ENCODE results near the gene CXorf65. TPM values are rescaled to one million over a fixed set of nuclear protein-coding genes. Genes with fewer than 3 reads are reported as not detected.

Gene CXorf65
- total RNA-seq, 3 donors from 2014 or later, result 2.7 TPM; not detected in 2

DNA sequence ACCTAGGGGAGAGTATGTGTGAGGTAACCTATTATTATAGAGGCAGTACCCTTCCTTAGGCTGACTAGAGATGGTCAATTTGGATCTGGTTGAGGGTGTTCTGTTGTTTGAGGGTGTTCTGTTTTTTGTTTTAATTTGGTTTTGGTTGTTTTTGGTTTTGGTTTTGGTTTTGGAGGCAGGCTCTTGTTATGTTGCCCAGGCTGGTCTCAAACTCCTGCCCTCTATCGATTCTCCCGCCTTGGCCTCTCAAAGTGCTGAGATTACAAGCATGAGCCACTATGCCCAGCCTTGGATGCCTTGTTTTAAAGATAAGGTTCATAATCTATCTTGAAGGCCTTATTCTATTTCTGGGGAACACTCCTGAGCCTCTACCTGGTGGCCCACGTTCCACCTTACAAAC is 912 bp downstream of the CXorf65 start:
- no peak for TF ChIP-seq CTCF (IDR thresholded peaks at IDR 0.05)
- no peak for ATAC-seq
- DNase-seq, result no peak
- H3K36me3 ChIP-seq (ENCODE audit: low read depth), result no peaks in the 10 kb centered on the region
- H3K9me3 ChIP-seq, result no peaks in the 10 kb centered on the region
- no peaks in the 10 kb centered on the region for H3K4me1 ChIP-seq (ENCODE audit: low read depth)
- intact Hi-C loops (cut with DNase I, micrococcal nuclease), result no loop called here
- H3K4me3 ChIP-seq, result no peak overlapping the region

- intact Hi-C loops (cut with DNase I, micrococcal nuclease), result no loop called here
- TF ChIP-seq CTCF (IDR thresholded peaks at IDR 0.05), result no peak
- peak; percentile 45 to 67 (median 57) for DNase-seq
- Histone ChIP-seq H3K4me1 (ENCODE audit: low read depth) (no peaks in the 10 kb centered on the region), H3K9me3 (no peaks in the 10 kb centered on the region), H3K36me3 (ENCODE audit: low read depth) (no peaks in the 10 kb centered on the region), H3K4me3 (no peak overlapping the region)
- ATAC-seq, result peak; percentile 64
These were observed 3.2 kb downstream of the CXorf65 start for GRCh38 chrX:71103110-71103983.

GRCh38 chrX:71102292-71102691 is 4.2 kb downstream of the CXorf65 start:
- no peak for DNase-seq

DNA sequence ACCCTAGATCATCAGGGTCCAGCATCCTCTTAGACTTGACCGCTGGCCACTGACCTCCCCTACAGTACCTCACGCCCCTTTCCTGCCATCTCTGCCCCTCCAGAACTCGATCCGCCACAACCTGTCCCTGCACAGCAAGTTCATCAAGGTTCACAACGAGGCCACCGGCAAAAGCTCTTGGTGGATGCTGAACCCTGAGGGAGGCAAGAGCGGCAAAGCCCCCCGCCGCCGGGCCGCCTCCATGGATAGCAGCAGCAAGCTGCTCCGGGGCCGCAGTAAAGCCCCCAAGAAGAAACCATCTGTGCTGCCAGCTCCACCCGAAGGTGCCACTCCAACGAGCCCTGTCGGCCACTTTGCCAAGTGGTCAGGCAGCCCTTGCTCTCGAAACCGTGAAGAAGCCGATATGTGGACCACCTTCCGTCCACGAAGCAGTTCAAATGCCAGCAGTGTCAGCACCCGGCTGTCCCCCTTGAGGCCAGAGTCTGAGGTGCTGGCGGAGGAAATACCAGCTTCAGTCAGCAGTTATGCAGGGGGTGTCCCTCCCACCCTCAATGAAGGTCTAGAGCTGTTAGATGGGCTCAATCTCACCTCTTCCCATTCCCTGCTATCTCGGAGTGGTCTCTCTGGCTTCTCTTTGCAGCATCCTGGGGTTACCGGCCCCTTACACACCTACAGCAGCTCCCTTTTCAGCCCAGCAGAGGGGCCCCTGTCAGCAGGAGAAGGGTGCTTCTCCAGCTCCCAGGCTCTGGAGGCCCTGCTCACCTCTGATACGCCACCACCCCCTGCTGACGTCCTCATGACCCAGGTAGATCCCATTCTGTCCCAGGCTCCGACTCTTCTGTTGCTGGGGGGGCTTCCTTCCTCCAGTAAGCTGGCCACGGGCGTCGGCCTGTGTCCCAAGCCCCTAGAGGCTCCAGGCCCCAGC is 5.7 kb downstream of the CXorf65 start:
- no peaks in the 10 kb centered on the region for H3K4me1 ChIP-seq (ENCODE audit: low read depth)
- ATAC-seq, result no peak
- intact Hi-C loops (cut with DNase I, micrococcal nuclease), result no loop called here
- no peak overlapping the region for H3K4me3 ChIP-seq
- no peak for TF ChIP-seq CTCF (IDR thresholded peaks at IDR 0.05)
- H3K36me3 ChIP-seq (ENCODE audit: low read depth), result no peaks in the 10 kb centered on the region
- H3K9me3 ChIP-seq, result no peaks in the 10 kb centered on the region
- DNase-seq, result no peak

More at GRCh38 chrX:71102292-71102691, 4.2 kb downstream of the CXorf65 start:
- TF ChIP-seq CTCF (IDR thresholded peaks at IDR 0.05), result no peak
- H3K4me1 ChIP-seq (ENCODE audit: low read depth), result no peaks in the 10 kb centered on the region
- no peak for ATAC-seq
- H3K9me3 ChIP-seq, result no peaks in the 10 kb centered on the region
- H3K36me3 ChIP-seq (ENCODE audit: low read depth), result no peaks in the 10 kb centered on the region
- no peak overlapping the region for H3K4me3 ChIP-seq
- intact Hi-C loops (cut with DNase I, micrococcal nuclease), result no loop called here

DNA sequence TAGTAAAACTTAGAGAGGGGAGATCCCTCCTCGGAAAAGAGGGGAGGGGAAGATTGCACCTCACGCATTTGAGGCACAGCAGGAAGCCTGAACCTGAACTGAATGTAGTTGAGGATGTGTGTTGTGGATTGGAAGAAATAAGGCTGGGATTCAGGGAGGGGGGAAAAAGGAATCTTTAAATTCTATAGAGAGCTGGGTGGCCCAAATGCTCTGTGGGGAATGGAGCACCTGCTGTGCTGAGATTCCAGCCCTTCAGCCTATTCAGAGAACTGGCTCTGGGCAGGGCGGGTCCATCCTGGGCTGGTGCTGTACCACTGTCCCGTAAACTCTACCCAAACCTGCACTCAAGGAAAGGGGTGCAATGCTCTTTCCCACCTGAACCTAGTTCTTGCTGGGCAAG is 6.8 kb downstream of the CXorf65 start:
- Histone ChIP-seq H3K4me3 (no peak overlapping the region), H3K36me3 (ENCODE audit: low read depth) (no peaks in the 10 kb centered on the region), H3K4me1 (ENCODE audit: low read depth) (no peaks in the 10 kb centered on the region), H3K9me3 (no peaks in the 10 kb centered on the region)
- intact Hi-C loops (cut with DNase I, micrococcal nuclease), result no loop called here
- no peak for TF ChIP-seq CTCF (IDR thresholded peaks at IDR 0.05)
- no peak for ATAC-seq
- no peak for DNase-seq

Data from mucosa of descending colon (tissue), 3 donors.